Neural crest cell (in vitro differentiated cells): Measurements from ENCODE around the gene PPIE. TPM values are rescaled to one million over a fixed set of nuclear protein-coding genes. Genes with fewer than 3 reads are reported as not detected.

Experiments used
- DNase-seq: peaks from one replicate; pipeline ENCODE4 v3.0.0; 2021; ENCODE audit warnings: low read depth, mixed read lengths, low spot score
- H3K27ac Mint-ChIP-seq: one replicate; pipeline ENCODE4 v1.8.0; 2021; ENCODE audit warnings: mild to moderate bottlenecking, mixed read lengths; ENCODE audit not compliant: unreplicated experiment
- H3K27me3 Mint-ChIP-seq: 2 replicates; pipeline ENCODE4 v1.8.0; 2021; ENCODE audit warnings: low read depth, mild to moderate bottlenecking, mixed read lengths
- H3K36me3 Mint-ChIP-seq: 2 replicates; pipeline ENCODE4 v1.8.0; 2021; ENCODE audit warnings: low read depth, mild to moderate bottlenecking, mixed read lengths
- H3K4me1 Mint-ChIP-seq: 2 replicates; pipeline ENCODE4 v1.8.0; 2021; ENCODE audit warnings: mixed read lengths
- H3K4me3 Mint-ChIP-seq: one replicate; pipeline ENCODE4 v1.8.0; 2021; ENCODE audit warnings: mild to moderate bottlenecking, mixed read lengths
- H3K9me3 Mint-ChIP-seq: 2 replicates; pipeline ENCODE4 v1.8.0; 2021; ENCODE audit warnings: mixed read lengths
- CTCF ChIP-seq: fragments of 200-600 bp; sonication (generic); conservative IDR thresholded peaks from 2 replicates; pipeline ENCODE4 v1.5.0; 2021; ENCODE audit warnings: antibody characterized with exemption, mild to moderate bottlenecking
- total RNA-seq: library from RNA; stranded (reverse); gene quantifications from 2 replicates; pipeline ENCODE4 v1.2.1, GENCODE V29; 2021

PPIE gene
- total RNA-seq, 1 donor from 2014 or later: 56.2 TPM

GRCh38 chr1:39720094-39720999 lies 18.3 kb upstream of the PPIE start:
- no peak overlapping the region for H3K4me3 Mint-ChIP-seq
- H3K36me3 Mint-ChIP-seq: no peaks in the 10 kb centered on the region
- DNase-seq: no peak
- H3K27ac Mint-ChIP-seq: no peak overlapping the region
- no peaks in the 10 kb centered on the region for H3K9me3 Mint-ChIP-seq
- H3K4me1 Mint-ChIP-seq: no peaks in the 10 kb centered on the region
- H3K27me3 Mint-ChIP-seq: peaks cover 84% of the 10 kb centered on the region
- peak; percentile 93 for TF ChIP-seq CTCF

- TF ChIP-seq CTCF: no peak
- no peak overlapping the region for H3K27ac Mint-ChIP-seq
Measured at GRCh38 chr1:39721664-39722063, 17.0 kb upstream of the PPIE start.

GRCh38 chr1:39722495-39722894 lies 16.2 kb upstream of the PPIE start:
- no peaks in the 10 kb centered on the region for H3K36me3 Mint-ChIP-seq

More at GRCh38 chr1:39721664-39722063, 17.0 kb upstream of the PPIE start:
- Mint-ChIP-seq H3K9me3 (no peaks in the 10 kb centered on the region), H3K36me3 (no peaks in the 10 kb centered on the region), H3K4me3 (no peak overlapping the region), H3K4me1 (no peaks in the 10 kb centered on the region), H3K27me3 (peaks cover 89% of the 10 kb centered on the region)
- no peak for DNase-seq

GRCh38 chr1:39726600-39726999 lies 12.1 kb upstream of the PPIE start:
- TF ChIP-seq CTCF: no peak
- DNase-seq: no peak
- no peak overlapping the region for H3K27ac Mint-ChIP-seq
- H3K36me3 Mint-ChIP-seq: no peaks in the 10 kb centered on the region
- H3K4me1 Mint-ChIP-seq: no peaks in the 10 kb centered on the region
- H3K4me3 Mint-ChIP-seq: no peak overlapping the region
- peaks cover 95% of the 10 kb centered on the region for H3K27me3 Mint-ChIP-seq
- H3K9me3 Mint-ChIP-seq: no peaks in the 10 kb centered on the region

More at GRCh38 chr1:39722495-39722894, 16.2 kb upstream of the PPIE start:
- Mint-ChIP-seq H3K27ac (no peak overlapping the region), H3K27me3 (peaks cover 89% of the 10 kb centered on the region), H3K9me3 (no peaks in the 10 kb centered on the region), H3K4me3 (no peak overlapping the region), H3K4me1 (no peaks in the 10 kb centered on the region)
- no peak for DNase-seq
- TF ChIP-seq CTCF: no peak

- no peaks in the 10 kb centered on the region for H3K4me1 Mint-ChIP-seq
- DNase-seq: no peak
- H3K9me3 Mint-ChIP-seq: no peaks in the 10 kb centered on the region
- H3K27me3 Mint-ChIP-seq: peaks cover 95% of the 10 kb centered on the region
- no peak for TF ChIP-seq CTCF
- no peaks in the 10 kb centered on the region for H3K36me3 Mint-ChIP-seq
- no peak overlapping the region for H3K27ac Mint-ChIP-seq
- H3K4me3 Mint-ChIP-seq: no peak overlapping the region
Measured at GRCh38 chr1:39727221-39727931, 11.3 kb upstream of the PPIE start.
